T-cell (primary cell): ENCODE measurements around the gene WNT3. TPM values are rescaled to one million over a fixed set of nuclear protein-coding genes. Genes with fewer than 3 reads are reported as not detected.

Experiments used
- ATAC-seq, 4 experiments: fragments of 200-7000 bp in 3 of 4; fragments of 150-1000 bp in 1 of 4; cut with Tn5 transposase; replicated peaks in 1 of 4; 1 replicate in 3 of 4; 2 replicates in 1 of 4; pipeline ENCODE4 v1.10.0; 2021; ENCODE audit warnings: moderate library complexity in 3 of 4, mild to moderate bottlenecking in 2 of 4, moderate number of reproducible peaks in 1 of 4
- CTCF ChIA-PET, 2 donors: fragments of 300-600 bp; sonication (Branson Sonifier 250); formaldehyde crosslinking; loops; one replicate each; lab custom pipeline; 2022; ENCODE audit warnings: antibody characterized with exemption in 2 of 2; lab: Charles Lee
- POLR2A ChIA-PET, 2 donors: fragments of 300-600 bp; sonication (Branson Sonifier 250); formaldehyde crosslinking; loops; one replicate each; lab custom pipeline; 2022; ENCODE audit warnings: antibody characterized with exemption in 2 of 2; lab: Charles Lee
- DNase-seq, 35 experiments: peaks; one replicate each; pipeline versions ENCODE4 v3.0.0 to v3.0.0-alpha.2; 2013 to 2023
- H3K27ac ChIP-seq: one replicate; pipeline ENCODE4 v1.5.1; 2013; ENCODE audit warnings: low read length
- H3K27me3 ChIP-seq, 2 experiments: replicated peaks in 1 of 2; 1 replicate in 1 of 2; 2 replicates in 1 of 2; pipeline versions ENCODE4 v1.6.1 to v1.7.0; 2013; ENCODE audit warnings: low read length in 1 of 2, mixed read lengths in 1 of 2; ENCODE audit not compliant: control insufficient read depth in 2 of 2, insufficient read depth in 2 of 2; ENCODE audit errors: extremely low read depth in 1 of 2
- H3K36me3 ChIP-seq, 2 donors: 1 replicate in 1 of 2; 2 replicates in 1 of 2; pipeline versions ENCODE4 v1.6.1 to v1.7.0; 2013; ENCODE audit warnings: low read length in 1 of 2; ENCODE audit not compliant: control insufficient read depth in 2 of 2, insufficient read depth in 1 of 2; ENCODE audit errors: extremely low read depth in 1 of 2
- H3K4me1 ChIP-seq, 2 experiments: 1 replicate in 1 of 2; 2 replicates in 1 of 2; pipeline versions ENCODE4 v1.6.1 to v1.7.0; 2013; ENCODE audit warnings: low read length in 2 of 2, mixed read lengths in 1 of 2; ENCODE audit not compliant: insufficient read depth in 2 of 2, control insufficient read depth in 1 of 2; ENCODE audit errors: extremely low read depth in 1 of 2
- H3K4me3 ChIP-seq, 2 donors: 1 replicate in 1 of 2; 2 replicates in 1 of 2; pipeline versions ENCODE4 v1.5.1 to v1.7.0; 2013; ENCODE audit warnings: mild to moderate bottlenecking in 2 of 2, low read length in 1 of 2, moderate library complexity in 1 of 2; ENCODE audit not compliant: control insufficient read depth in 1 of 2; ENCODE audit errors: extremely low read depth in 1 of 2
- H3K9me3 ChIP-seq: 2 replicates; pipeline ENCODE4 v1.7.0; 2013
- H3K27ac Mint-ChIP-seq, 2 donors: one replicate each; pipeline ENCODE4 v1.8.0; 2020 to 2021; ENCODE audit warnings: mild to moderate bottlenecking in 2 of 2, mixed read lengths in 2 of 2
- H3K27me3 Mint-ChIP-seq, 2 donors: one replicate each; pipeline ENCODE4 v1.8.0; 2021 to 2022; ENCODE audit warnings: mixed read lengths in 2 of 2
- H3K36me3 Mint-ChIP-seq: one replicate; pipeline ENCODE4 v1.8.0; 2021; ENCODE audit warnings: mixed read lengths
- H3K4me1 Mint-ChIP-seq, 3 donors: one replicate each; pipeline ENCODE4 v1.8.0; 2020 to 2022; ENCODE audit warnings: mixed read lengths in 3 of 3, mild to moderate bottlenecking in 1 of 3
- H3K4me3 Mint-ChIP-seq, 3 donors: one replicate each; pipeline ENCODE4 v1.8.0; 2020 to 2022; ENCODE audit warnings: mild to moderate bottlenecking in 3 of 3, mixed read lengths in 3 of 3, moderate library complexity in 3 of 3
- H3K9me3 Mint-ChIP-seq, 3 donors: one replicate each; pipeline ENCODE4 v1.8.0; 2020 to 2022; ENCODE audit warnings: mixed read lengths in 3 of 3
- WGBS: methylation state at CpG from one replicate; pipeline ENCODE4 v1.1.5; 2013; ENCODE audit warnings: missing lambda C conversion rate; ENCODE audit not compliant: insufficient coverage; 5-methylcytosine and 5-hydroxymethylcytosine counted together
- total RNA-seq, 35 experiments: library from RNA in 6 of 35; stranded (reverse) in 6 of 35; fragments of 120-200 nt in 1 of 35; gene quantifications; one replicate each; pipeline versions ENCODE4 v1.2.1 to v1.2.4 and lab custom pipeline; 2013 to 2026

WNT3 gene
- total RNA-seq, 5 donors from 2014 or later (not counting 1 experiment from before 2014, with no cell fraction given): 0.09 to 0.12 (median 0.10) TPM; not detected in 2

DNA sequence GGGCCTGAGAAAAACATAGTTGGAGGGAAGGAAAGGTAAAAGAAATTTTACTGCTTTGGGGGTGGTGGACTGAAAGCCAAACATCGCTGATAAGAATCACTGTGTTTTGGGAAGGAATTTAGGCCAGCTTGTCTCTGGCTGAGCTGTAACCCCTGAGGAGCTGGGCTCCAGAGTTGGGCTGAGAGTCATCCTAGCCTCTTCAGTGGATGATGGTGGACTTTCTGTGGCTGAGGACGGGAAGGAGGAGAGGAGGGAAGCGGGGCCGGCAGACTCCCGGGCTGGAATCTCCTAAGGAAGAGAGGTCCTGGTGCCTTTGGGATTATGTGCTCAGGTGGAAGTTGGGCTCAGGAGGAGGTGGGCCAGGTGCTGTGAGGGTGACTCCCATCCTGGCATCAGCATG is 41.5 kb upstream of the WNT3 start:
- Mint-ChIP-seq H3K4me3 (no peak overlapping the region), H3K4me1 (no peaks in the 10 kb centered on the region), H3K27ac (peak overlapping the region in 1 of 2 donors; percentile 31), H3K9me3 (no peaks in the 10 kb centered on the region), H3K27me3 (peaks cover 36 to 44% of the 10 kb centered on the region in 2 donors), H3K36me3 (no peaks in the 10 kb centered on the region)
- no peak overlapping the region for H3K27ac ChIP-seq
- ATAC-seq: no peak
- WGBS: 88% methylated on average over 1 of the region's 5 CpGs
- H3K9me3 ChIP-seq: no peaks in the 10 kb centered on the region
- no peak overlapping the region for H3K4me3 ChIP-seq
- no peaks in the 10 kb centered on the region for H3K36me3 ChIP-seq
- DNase-seq: no peak
- peaks cover 0 to 2% of the 10 kb centered on the region in 2 experiments for H3K4me1 ChIP-seq
- H3K27me3 ChIP-seq: peaks cover 0 to 38% of the 10 kb centered on the region in 2 experiments
- POLR2A ChIA-PET: no interaction called here
- CTCF ChIA-PET: no interaction called here

DNA sequence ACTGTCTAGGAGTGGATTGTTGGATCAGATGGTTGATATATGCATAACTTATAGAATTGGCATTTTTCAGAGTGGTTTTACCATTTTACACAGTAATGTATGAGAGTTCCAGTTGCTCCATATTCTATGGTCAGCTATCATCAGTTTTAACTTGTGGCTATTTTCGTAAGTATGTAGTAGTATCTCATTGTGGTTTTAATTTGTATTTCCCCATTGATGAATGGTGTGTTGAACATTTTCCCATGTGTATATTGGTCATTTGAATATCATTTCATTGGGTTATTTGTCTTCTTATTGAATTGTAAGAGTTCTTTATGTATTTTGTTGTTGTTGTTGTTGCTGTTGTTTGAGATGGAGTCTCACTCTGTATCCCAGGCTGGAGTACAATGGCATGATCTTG is 39.1 kb upstream of the WNT3 start:
- H3K4me1 Mint-ChIP-seq: peaks cover 0 to 4% (median 0%) of the 10 kb centered on the region in 3 donors
- H3K9me3 ChIP-seq: no peaks in the 10 kb centered on the region
- peaks cover 46 to 51% of the 10 kb centered on the region in 2 donors for H3K27me3 Mint-ChIP-seq
- DNase-seq (no peak), ATAC-seq (no peak)
- H3K4me3 Mint-ChIP-seq: no peak overlapping the region
- no peaks in the 10 kb centered on the region for H3K36me3 Mint-ChIP-seq
- no peaks in the 10 kb centered on the region for H3K4me1 ChIP-seq
- 100% methylated on average over 1 of the region's 1 CpG for WGBS
- H3K4me3 ChIP-seq: no peak overlapping the region
- H3K27ac ChIP-seq: no peak overlapping the region
- no peaks in the 10 kb centered on the region for H3K36me3 ChIP-seq
- peaks cover 11 to 33% of the 10 kb centered on the region in 2 experiments for H3K27me3 ChIP-seq
- CTCF ChIA-PET: interaction anchor here in 1 of 2 donors (0.6 kb wide), 1 partner anchor 15 kb away, joined by 3 read pairs; no protein-coding TSS in a partner anchor
- H3K9me3 Mint-ChIP-seq: no peaks in the 10 kb centered on the region
- POLR2A ChIA-PET: interaction anchor here in 1 of 2 donors (0.6 kb wide), 1 partner anchor 19 kb away, joined by 3 read pairs; no protein-coding TSS in a partner anchor
- H3K27ac Mint-ChIP-seq: no peak overlapping the region

DNA sequence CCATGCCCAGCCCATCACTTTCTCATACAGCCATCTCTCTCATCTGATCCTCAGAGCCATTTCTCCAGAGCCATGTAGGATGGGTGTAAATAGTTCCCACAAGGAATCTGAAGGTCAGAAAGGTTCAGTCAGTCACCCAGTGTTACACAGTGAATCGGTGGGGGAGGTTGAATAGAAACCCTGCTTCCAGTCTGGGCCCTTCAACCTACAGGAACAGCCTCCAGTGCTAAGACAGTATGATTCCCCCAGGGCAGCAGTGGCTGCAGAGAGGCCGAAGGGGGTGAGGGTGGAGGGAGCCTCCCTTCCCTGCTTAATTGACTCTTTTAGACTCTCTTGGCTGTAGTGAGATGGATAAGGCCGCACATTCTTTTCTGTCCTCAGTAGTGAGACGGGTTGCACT is 36.5 kb upstream of the WNT3 start:
- Mint-ChIP-seq H3K27me3 (peaks cover 65 to 67% of the 10 kb centered on the region in 2 donors), H3K4me1 (peaks cover 5 to 21% (median 11%) of the 10 kb centered on the region in 3 donors), H3K9me3 (no peaks in the 10 kb centered on the region), H3K36me3 (no peaks in the 10 kb centered on the region), H3K4me3 (no peak overlapping the region), H3K27ac (no peak overlapping the region)
- WGBS: 82% methylated on average over 3 of the region's 4 CpGs
- ATAC-seq: no peak
- DNase-seq: no peak
- no peak overlapping the region for H3K27ac ChIP-seq
- H3K4me1 ChIP-seq: peaks cover 0 to 14% of the 10 kb centered on the region in 2 experiments
- no peak overlapping the region for H3K4me3 ChIP-seq
- POLR2A ChIA-PET: no interaction called here
- H3K36me3 ChIP-seq: no peaks in the 10 kb centered on the region
- no peaks in the 10 kb centered on the region for H3K9me3 ChIP-seq
- CTCF ChIA-PET: no interaction called here
- peaks cover 17 to 44% of the 10 kb centered on the region in 2 experiments for H3K27me3 ChIP-seq

DNA sequence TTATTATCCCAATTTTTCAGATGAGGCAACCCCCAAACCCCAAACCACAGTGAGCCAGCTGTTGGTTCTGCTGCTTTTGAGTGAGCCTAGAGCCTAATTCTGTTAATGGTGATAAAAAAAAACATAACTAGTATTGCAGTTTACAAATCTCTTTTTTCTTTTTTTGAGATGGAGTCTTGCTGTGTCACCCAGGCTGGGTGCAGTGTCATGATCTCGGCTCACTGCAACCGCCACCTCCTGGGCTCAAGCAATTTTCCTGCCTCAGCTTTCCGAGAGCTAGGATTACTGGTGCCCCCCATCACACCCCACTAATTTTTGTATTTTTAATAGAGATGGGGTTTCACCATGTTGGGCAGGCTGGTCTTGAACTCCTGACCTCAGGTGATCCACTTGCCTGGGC is 36.0 kb upstream of the WNT3 start:
- ATAC-seq (no peak), DNase-seq (no peak)
- Mint-ChIP-seq H3K4me3 (no peak overlapping the region), H3K9me3 (no peaks in the 10 kb centered on the region), H3K4me1 (peaks cover 5 to 21% (median 11%) of the 10 kb centered on the region in 3 donors), H3K27ac (no peak overlapping the region), H3K36me3 (no peaks in the 10 kb centered on the region), H3K27me3 (peaks cover 68 to 70% of the 10 kb centered on the region in 2 donors)
- Histone ChIP-seq H3K27ac (no peak overlapping the region), H3K4me3 (no peak overlapping the region), H3K9me3 (no peaks in the 10 kb centered on the region), H3K4me1 (peaks cover 0 to 14% of the 10 kb centered on the region in 2 experiments), H3K36me3 (no peaks in the 10 kb centered on the region), H3K27me3 (peaks cover 17 to 48% of the 10 kb centered on the region in 2 experiments)
- WGBS: no CpG with 5 or more reads among the region's 3 CpGs
- ChIA-PET CTCF (no interaction called here), POLR2A (no interaction called here)

DNA sequence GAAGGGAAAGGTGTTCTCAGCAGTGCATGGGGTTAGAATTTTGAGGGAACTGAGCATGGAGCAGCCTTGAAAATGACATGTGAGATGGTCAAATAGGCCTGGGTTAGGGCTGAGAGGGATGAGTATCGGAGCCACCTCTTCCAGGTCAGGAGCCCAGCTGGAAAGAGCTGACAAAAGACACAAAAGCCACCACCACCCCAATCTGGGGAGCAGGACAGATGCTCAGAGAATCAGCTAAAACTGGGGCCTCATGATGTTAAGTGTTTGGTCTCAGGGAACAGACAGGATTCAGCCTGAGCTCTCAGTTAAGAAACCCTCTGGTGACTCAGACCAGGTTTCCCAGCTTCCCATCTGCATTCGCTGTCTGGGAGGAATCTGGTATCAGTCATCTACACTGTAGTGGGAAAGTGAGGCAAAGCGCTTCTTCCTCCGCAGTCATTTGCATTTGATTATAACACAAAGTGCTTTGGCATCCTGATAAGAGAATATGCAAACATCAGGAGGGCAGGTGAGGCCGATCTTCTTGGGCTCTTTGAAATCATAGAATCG is 35.5 kb upstream of the WNT3 start:
- DNase-seq: no peak
- peak overlapping the region in 1 of 2 donors; percentile 15 for H3K27ac Mint-ChIP-seq
- 83% methylated on average over 3 of the region's 6 CpGs for WGBS
- H3K27me3 Mint-ChIP-seq: peaks cover 68 to 74% of the 10 kb centered on the region in 2 donors
- CTCF ChIA-PET: no interaction called here
- no peaks in the 10 kb centered on the region for H3K9me3 Mint-ChIP-seq
- peaks cover 0 to 14% of the 10 kb centered on the region in 2 experiments for H3K4me1 ChIP-seq
- H3K27me3 ChIP-seq: peaks cover 19 to 54% of the 10 kb centered on the region in 2 experiments
- peaks cover 5 to 21% (median 11%) of the 10 kb centered on the region in 3 donors for H3K4me1 Mint-ChIP-seq
- no peak for ATAC-seq
- H3K27ac ChIP-seq: no peak overlapping the region
- POLR2A ChIA-PET: no interaction called here
- no peak overlapping the region for H3K4me3 ChIP-seq
- no peaks in the 10 kb centered on the region for H3K36me3 Mint-ChIP-seq
- H3K36me3 ChIP-seq: no peaks in the 10 kb centered on the region
- H3K4me3 Mint-ChIP-seq: no peak overlapping the region
- H3K9me3 ChIP-seq: no peaks in the 10 kb centered on the region

DNA sequence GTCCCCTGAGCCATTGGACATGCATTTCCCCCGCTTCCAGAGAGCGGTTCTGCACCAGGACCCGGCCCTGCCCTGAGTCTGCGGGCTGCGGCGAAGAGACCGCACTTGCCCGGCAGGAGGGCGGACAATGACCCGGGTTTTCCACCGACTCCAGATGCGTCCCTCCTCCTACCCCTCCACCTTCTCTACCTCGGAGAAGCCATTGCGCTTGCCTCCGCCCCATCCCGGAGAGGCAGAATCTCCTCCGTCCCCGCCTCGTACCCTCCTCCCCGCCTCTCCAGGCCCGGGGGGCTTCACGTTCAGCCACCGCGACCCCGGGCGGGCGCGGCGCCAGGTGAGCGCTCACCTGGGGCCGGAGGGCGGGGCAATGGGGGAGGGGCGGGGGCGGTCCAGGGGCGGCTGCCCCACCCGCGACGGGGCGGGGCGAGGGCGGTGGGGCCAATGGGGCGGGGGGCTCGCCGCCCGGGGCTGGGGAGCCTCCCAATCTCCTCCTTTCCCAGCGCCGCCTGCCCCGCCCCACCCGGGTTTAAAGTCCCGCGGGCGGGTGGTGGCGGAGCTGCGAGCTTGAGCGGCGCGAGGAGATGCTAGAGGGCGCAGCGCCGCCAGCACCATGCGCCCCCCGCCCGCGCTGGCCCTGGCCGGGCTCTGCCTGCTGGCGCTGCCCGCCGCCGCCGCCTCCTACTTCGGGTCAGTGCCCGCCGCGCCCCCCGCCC is 32.7 kb upstream of the WNT3 start, which contains the start of gene WNT9B:
Gene WNT9B, plus strand, starts transcription at position 555 of the 713 bp plus-strand sequence. Its CDS starts 56 bp downstream, at position 611.
- Mint-ChIP-seq H3K4me3 (peak within 1 kb of the TSS; percentile 41 to 60 (median 55)), H3K27ac (no peak within 1 kb of the TSS), H3K9me3 (no peaks in the 10 kb centered on the region), H3K27me3 (peaks cover 78 to 88% of the 10 kb centered on the region in 2 donors), H3K36me3 (no peaks in the 10 kb centered on the region), H3K4me1 (peaks cover 5 to 21% (median 11%) of the 10 kb centered on the region in 3 donors)
- no peaks in the 10 kb centered on the region for H3K9me3 ChIP-seq
- ChIA-PET CTCF (interaction anchor here in 1 of 2 donors (0.6 kb wide), 1 partner anchor 1680 kb away, joined by 3 read pairs; no protein-coding TSS in a partner anchor), POLR2A (no interaction called here)
- no peaks in the 10 kb centered on the region for H3K36me3 ChIP-seq
- ATAC-seq (peak; percentile 50 to 76 (median 55)), DNase-seq (peak in 9 of 35 experiments; percentile 7 to 45 (median 21))
- peaks cover 23 to 76% of the 10 kb centered on the region in 2 experiments for H3K27me3 ChIP-seq
- WGBS: 5% methylated on average over 44 of the region's 75 CpGs
- H3K4me1 ChIP-seq: peaks cover 0 to 14% of the 10 kb centered on the region in 2 experiments
- H3K27ac ChIP-seq: no peak within 1 kb of the TSS
- peak within 1 kb of the TSS in 1 of 2 donors; percentile 40 for H3K4me3 ChIP-seq
